ENCODE results near the gene RPRML.

The RPRML gene

GRCh38 chr17:46943501-46944393, 35.3 kb downstream of the RPRML start:
- DNase-seq: no peak

GRCh38 chr17:46943218-46943500, 35.9 kb downstream of the RPRML start:
- no peak for DNase-seq

GRCh38 chr17:46942441-46943217, 36.4 kb downstream of the RPRML start:
- peak in 3 of 5 donors; percentile 21 to 39 (median 34) for DNase-seq

- DNase-seq: peak in 4 of 5 donors; percentile 36 to 65 (median 48)
These were observed 38.2 kb downstream of the RPRML start for GRCh38 chr17:46940692-46941404.

GRCh38 chr17:46935658-46936266, 43.3 kb downstream of the RPRML start:
- DNase-seq: no peak

GRCh38 chr17:46931596-46931995, 47.5 kb downstream of the RPRML start:
- DNase-seq: no peak

- no peak for DNase-seq
These were observed 49.0 kb downstream of the RPRML start for GRCh38 chr17:46930051-46930450.

- DNase-seq: no peak
These were observed 49.6 kb downstream of the RPRML start for GRCh38 chr17:46929413-46929812.

GRCh38 chr17:46928467-46929261, 50.4 kb downstream of the RPRML start:
- no peak for DNase-seq
